Measurements from ENCODE around the gene XBP1. TPM values are rescaled to one million over a fixed set of nuclear protein-coding genes. Genes with fewer than 3 reads are reported as not detected.

XBP1 gene
- total and polyA plus RNA-seq, 4 donors: 49.3 to 143 (median 95.5) TPM

- H3K4me1 ChIP-seq (ENCODE audit: control insufficient read depth in 1 of 2, insufficient read depth in 2 of 2, low read length in 2 of 2): peaks cover 0 to 4% of the 10 kb centered on the region in 2 donors
- no peaks in the 10 kb centered on the region for H3K9me3 ChIP-seq (ENCODE audit: control insufficient read depth, low read length)
- WGBS, 2 donors: 0% methylated on average over 7 of the region's 7 CpGs
- peak overlapping the region; percentile 97 to 100 for H3K27ac ChIP-seq (ENCODE audit: low read depth in 1 of 2, low read length in 2 of 2)
- peaks cover 5 to 9% of the 10 kb centered on the region in 2 donors for H3K36me3 ChIP-seq (ENCODE audit: control insufficient read depth in 1 of 2, insufficient read depth in 2 of 2, low read length in 1 of 2)
- ATAC-seq (ENCODE audit: low FRiP score) (peak; percentile 55), DNase-seq (peak in 1 of 2 donors; percentile 64)
- intact Hi-C loops (cut with DNase I): loop anchor here in 1 of 2 donors (1.0 kb wide), 1 partner anchor 57 kb away; the partner anchor contains the start of gene HSCB
- no peaks in the 10 kb centered on the region for H3K27me3 ChIP-seq (ENCODE audit: control insufficient read depth in 1 of 2, insufficient read depth in 2 of 2, low read length in 1 of 2)
- peak overlapping the region; percentile 54 to 91 for H3K4me3 ChIP-seq (ENCODE audit: low read length in 2 of 2)
Measured at GRCh38 chr22:28798810-28799605, 1.4 kb downstream of the XBP1 start.

GRCh38 chr22:28795932-28796856, 4.2 kb downstream of the XBP1 start:
- Histone ChIP-seq H3K36me3 (ENCODE audit: control insufficient read depth in 1 of 2, insufficient read depth in 2 of 2, low read length in 1 of 2) (peaks cover 5 to 9% of the 10 kb centered on the region in 2 donors), H3K27me3 (ENCODE audit: control insufficient read depth in 1 of 2, insufficient read depth in 2 of 2, low read length in 1 of 2) (no peaks in the 10 kb centered on the region), H3K4me1 (ENCODE audit: control insufficient read depth in 1 of 2, insufficient read depth in 2 of 2, low read length in 2 of 2) (no peaks in the 10 kb centered on the region), H3K27ac (ENCODE audit: low read depth in 1 of 2, low read length in 2 of 2) (peak overlapping the region in 1 of 2 donors; percentile 8), H3K9me3 (ENCODE audit: control insufficient read depth, low read length) (no peaks in the 10 kb centered on the region), H3K4me3 (ENCODE audit: low read length in 2 of 2) (no peak overlapping the region)
- DNase-seq: peak in 1 of 2 donors; percentile 35
- intact Hi-C loops (cut with DNase I): no loop called here
- no peak for ATAC-seq (ENCODE audit: low FRiP score)
- WGBS, 2 donors: 57 to 60% methylated on average over 5 of the region's 5 CpGs

GRCh38 chr22:28795071-28795693, 5.2 kb downstream of the XBP1 start:
- intact Hi-C loops (cut with DNase I): no loop called here
- H3K4me3 ChIP-seq (ENCODE audit: low read length in 2 of 2): no peak overlapping the region
- no peaks in the 10 kb centered on the region for H3K4me1 ChIP-seq (ENCODE audit: control insufficient read depth in 1 of 2, insufficient read depth in 2 of 2, low read length in 2 of 2)
- no peaks in the 10 kb centered on the region for H3K27me3 ChIP-seq (ENCODE audit: control insufficient read depth in 1 of 2, insufficient read depth in 2 of 2, low read length in 1 of 2)
- H3K27ac ChIP-seq (ENCODE audit: low read depth in 1 of 2, low read length in 2 of 2): no peak overlapping the region
- H3K36me3 ChIP-seq (ENCODE audit: control insufficient read depth in 1 of 2, insufficient read depth in 2 of 2, low read length in 1 of 2): peaks cover 5 to 9% of the 10 kb centered on the region in 2 donors
- no peaks in the 10 kb centered on the region for H3K9me3 ChIP-seq (ENCODE audit: control insufficient read depth, low read length)
- ATAC-seq (ENCODE audit: low FRiP score) (no peak), DNase-seq (no peak)
- 65 to 68% methylated on average over 6 of the region's 6 CpGs for WGBS, 2 donors

- no peaks in the 10 kb centered on the region for H3K27me3 ChIP-seq (ENCODE audit: control insufficient read depth in 1 of 2, insufficient read depth in 2 of 2, low read length in 1 of 2)
- H3K36me3 ChIP-seq (ENCODE audit: control insufficient read depth in 1 of 2, insufficient read depth in 2 of 2, low read length in 1 of 2): peaks cover 5 to 9% of the 10 kb centered on the region in 2 donors
- intact Hi-C loops (cut with DNase I): no loop called here
- DNase-seq (no peak), ATAC-seq (ENCODE audit: low FRiP score) (no peak)
- no peak overlapping the region for H3K27ac ChIP-seq (ENCODE audit: low read depth in 1 of 2, low read length in 2 of 2)
- H3K4me1 ChIP-seq (ENCODE audit: control insufficient read depth in 1 of 2, insufficient read depth in 2 of 2, low read length in 2 of 2): no peaks in the 10 kb centered on the region
- no peaks in the 10 kb centered on the region for H3K9me3 ChIP-seq (ENCODE audit: control insufficient read depth, low read length)
- H3K4me3 ChIP-seq (ENCODE audit: low read length in 2 of 2): no peak overlapping the region
- 57 to 61% methylated on average over 4 of the region's 4 CpGs for WGBS, 2 donors
Measured at GRCh38 chr22:28793976-28794584, 6.3 kb downstream of the XBP1 start.

GRCh38 chr22:28792491-28793383, 7.6 kb downstream of the XBP1 start:
- ATAC-seq (ENCODE audit: low FRiP score) (no peak), DNase-seq (no peak)
- no peak overlapping the region for H3K4me3 ChIP-seq (ENCODE audit: low read length in 2 of 2)
- WGBS, 2 donors: 87 to 88% methylated on average over 15 of the region's 15 CpGs
- no peaks in the 10 kb centered on the region for H3K4me1 ChIP-seq (ENCODE audit: control insufficient read depth in 1 of 2, insufficient read depth in 2 of 2, low read length in 2 of 2)
- H3K27ac ChIP-seq (ENCODE audit: low read depth in 1 of 2, low read length in 2 of 2): no peak overlapping the region
- intact Hi-C loops (cut with DNase I): no loop called here
- no peaks in the 10 kb centered on the region for H3K9me3 ChIP-seq (ENCODE audit: control insufficient read depth, low read length)
- H3K36me3 ChIP-seq (ENCODE audit: control insufficient read depth in 1 of 2, insufficient read depth in 2 of 2, low read length in 1 of 2): peaks cover 5 to 11% of the 10 kb centered on the region in 2 donors
- H3K27me3 ChIP-seq (ENCODE audit: control insufficient read depth in 1 of 2, insufficient read depth in 2 of 2, low read length in 1 of 2): no peaks in the 10 kb centered on the region

- no peak overlapping the region for H3K4me3 ChIP-seq (ENCODE audit: low read length in 2 of 2)
- intact Hi-C loops (cut with DNase I): no loop called here
- no peaks in the 10 kb centered on the region for H3K9me3 ChIP-seq (ENCODE audit: control insufficient read depth, low read length)
- no peak for ATAC-seq (ENCODE audit: low FRiP score)
- no peaks in the 10 kb centered on the region for H3K27me3 ChIP-seq (ENCODE audit: control insufficient read depth in 1 of 2, insufficient read depth in 2 of 2, low read length in 1 of 2)
- H3K4me1 ChIP-seq (ENCODE audit: control insufficient read depth in 1 of 2, insufficient read depth in 2 of 2, low read length in 2 of 2): no peaks in the 10 kb centered on the region
- H3K36me3 ChIP-seq (ENCODE audit: control insufficient read depth in 1 of 2, insufficient read depth in 2 of 2, low read length in 1 of 2): peaks cover 5 to 11% of the 10 kb centered on the region in 2 donors
- no peak overlapping the region for H3K27ac ChIP-seq (ENCODE audit: low read depth in 1 of 2, low read length in 2 of 2)
- DNase-seq: no peak
- WGBS, 2 donors: 42 to 54% methylated on average over 3 of the region's 3 CpGs
Measured at GRCh38 chr22:28791841-28792490, 8.4 kb downstream of the XBP1 start.

- H3K36me3 ChIP-seq (ENCODE audit: control insufficient read depth in 1 of 2, insufficient read depth in 2 of 2, low read length in 1 of 2): peaks cover 5 to 8% of the 10 kb centered on the region in 2 donors
- WGBS, 2 donors: 91 to 93% methylated on average over 5 of the region's 5 CpGs
- DNase-seq: no peak
- H3K9me3 ChIP-seq (ENCODE audit: control insufficient read depth, low read length): no peaks in the 10 kb centered on the region
- no peaks in the 10 kb centered on the region for H3K27me3 ChIP-seq (ENCODE audit: control insufficient read depth in 1 of 2, insufficient read depth in 2 of 2, low read length in 1 of 2)
- no peaks in the 10 kb centered on the region for H3K4me1 ChIP-seq (ENCODE audit: control insufficient read depth in 1 of 2, insufficient read depth in 2 of 2, low read length in 2 of 2)
- no peak overlapping the region for H3K27ac ChIP-seq (ENCODE audit: low read depth in 1 of 2, low read length in 2 of 2)
- intact Hi-C loops (cut with DNase I): no loop called here
- H3K4me3 ChIP-seq (ENCODE audit: low read length in 2 of 2): no peak overlapping the region
- ATAC-seq (ENCODE audit: low FRiP score): no peak
Measured at GRCh38 chr22:28791124-28791523, 9.2 kb downstream of the XBP1 start.

Measured in aorta (tissue), 5 donors.